Right atrium auricular region (tissue), 2 donors: ENCODE measurements around the gene TENT4B. TPM values are rescaled to one million over a fixed set of nuclear protein-coding genes. Genes with fewer than 3 reads are reported as not detected.
"Not testable (repeated sequence)": the region's sequence is repeated elsewhere in the genome, so short reads cannot be mapped to it uniquely, and the experiment has no call there.

Source experiments
- DNase-seq: peaks from one replicate; pipeline ENCODE4 v3.0.0-alpha.2; 2019; ENCODE audit warnings: low spot score
- H3K27ac ChIP-seq, 2 donors: fragments of 200-600 bp; sonication (generic); 1 replicate in 1 of 2; 2 replicates in 1 of 2; pipeline ENCODE4 v1.5.1; 2016 to 2019
- H3K27me3 ChIP-seq, 2 donors: fragments of 200-600 bp; sonication (generic); one replicate each; pipeline versions ENCODE4 v1.5.1 to v1.6.0; 2017 to 2019
- H3K36me3 ChIP-seq: fragments of 200-600 bp; sonication (generic); one replicate; pipeline ENCODE4 v1.5.1; 2016
- H3K4me1 ChIP-seq, 2 donors: fragments of 200-600 bp; sonication (generic); one replicate each; pipeline versions ENCODE4 v1.5.1 to v1.6.0; 2017 to 2019
- H3K4me3 ChIP-seq, 2 donors: fragments of 200-600 bp; sonication (generic); 1 replicate in 1 of 2; 2 replicates in 1 of 2; pipeline ENCODE4 v1.5.1; 2017 to 2019; ENCODE audit warnings: mild to moderate bottlenecking in 1 of 2, moderate library complexity in 1 of 2
- H3K9me3 ChIP-seq, 2 donors: fragments of 200-600 bp; sonication (generic); one replicate each; pipeline ENCODE4 v1.5.1; 2019
- total RNA-seq, 2 donors: library from RNA; depleted of rRNA; stranded (reverse); fragments of >200 nt; gene quantifications; one replicate each; pipeline ENCODE4 v1.1.0, GENCODE V29; 2016
- TF ChIP-seq, protein P1 (sequence below), 2 donors: fragments of 200-600 bp; sonication (generic); IDR thresholded peaks; one replicate each; pipeline ENCODE4 v1.5.1; 2019; ENCODE audit warnings: antibody characterized with exemption in 2 of 2

Gene TENT4B
- total RNA-seq, 2 donors from 2014 or later: 5.0 to 6.1 TPM

DNA sequence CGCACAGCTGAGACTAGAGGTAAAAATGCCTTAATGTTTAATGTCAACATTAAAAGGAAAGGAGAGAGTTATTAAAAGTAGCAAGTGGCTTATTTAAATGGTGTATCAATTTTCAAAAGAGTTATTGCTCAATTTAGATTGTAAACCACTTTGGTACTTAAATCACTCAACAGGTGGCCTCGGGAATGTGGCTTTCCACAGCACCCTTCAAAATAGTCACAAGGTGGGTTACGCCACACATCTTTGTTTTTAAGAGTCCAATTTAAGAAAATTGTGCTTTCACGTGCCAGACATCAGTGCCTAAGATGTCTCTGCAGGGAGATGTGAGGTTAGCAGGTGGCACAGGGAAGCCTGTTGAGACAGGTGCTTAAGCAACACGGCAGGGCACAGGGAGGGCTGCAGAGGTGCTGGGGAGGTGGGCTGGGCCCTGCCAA, 85.8 kb downstream of the TENT4B start:
- Histone ChIP-seq H3K4me3 (no peak overlapping the region), H3K36me3 (no peaks in the 10 kb centered on the region), H3K27ac (no peak overlapping the region), H3K4me1 (no peaks in the 10 kb centered on the region), H3K27me3 (no peaks in the 10 kb centered on the region), H3K9me3 (no peaks in the 10 kb centered on the region)
- TF ChIP-seq, protein P1, sequence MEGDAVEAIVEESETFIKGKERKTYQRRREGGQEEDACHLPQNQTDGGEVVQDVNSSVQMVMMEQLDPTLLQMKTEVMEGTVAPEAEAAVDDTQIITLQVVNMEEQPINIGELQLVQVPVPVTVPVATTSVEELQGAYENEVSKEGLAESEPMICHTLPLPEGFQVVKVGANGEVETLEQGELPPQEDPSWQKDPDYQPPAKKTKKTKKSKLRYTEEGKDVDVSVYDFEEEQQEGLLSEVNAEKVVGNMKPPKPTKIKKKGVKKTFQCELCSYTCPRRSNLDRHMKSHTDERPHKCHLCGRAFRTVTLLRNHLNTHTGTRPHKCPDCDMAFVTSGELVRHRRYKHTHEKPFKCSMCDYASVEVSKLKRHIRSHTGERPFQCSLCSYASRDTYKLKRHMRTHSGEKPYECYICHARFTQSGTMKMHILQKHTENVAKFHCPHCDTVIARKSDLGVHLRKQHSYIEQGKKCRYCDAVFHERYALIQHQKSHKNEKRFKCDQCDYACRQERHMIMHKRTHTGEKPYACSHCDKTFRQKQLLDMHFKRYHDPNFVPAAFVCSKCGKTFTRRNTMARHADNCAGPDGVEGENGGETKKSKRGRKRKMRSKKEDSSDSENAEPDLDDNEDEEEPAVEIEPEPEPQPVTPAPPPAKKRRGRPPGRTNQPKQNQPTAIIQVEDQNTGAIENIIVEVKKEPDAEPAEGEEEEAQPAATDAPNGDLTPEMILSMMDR (IDR thresholded peaks at IDR 0.05): no peak
- DNase-seq: no peak

DNA sequence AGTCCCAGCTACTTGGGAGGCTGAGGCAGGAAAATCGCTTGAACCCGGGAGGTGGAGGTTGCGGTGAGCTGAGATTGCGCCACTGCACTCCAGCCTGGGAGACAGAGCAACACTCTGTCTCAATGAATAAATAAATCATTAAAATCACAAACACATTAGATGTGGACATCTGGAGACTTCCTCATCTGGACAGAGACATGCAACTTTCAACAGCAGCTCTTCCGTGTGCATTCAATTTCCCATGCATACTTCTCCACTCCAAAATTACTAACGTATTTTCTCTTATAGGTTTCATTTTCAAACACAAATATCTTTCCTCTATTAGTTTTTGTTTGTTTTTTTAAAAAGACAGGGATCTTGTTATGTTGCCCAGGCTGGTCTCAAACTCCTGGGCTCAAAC, 89.9 kb downstream of the TENT4B start:
- not testable (repeated sequence) for DNase-seq, H3K27ac ChIP-seq, H3K9me3 ChIP-seq, H3K4me3 ChIP-seq, H3K27me3 ChIP-seq, H3K36me3 ChIP-seq
- H3K4me1 ChIP-seq: peaks cover 0 to 20% of the 10 kb centered on the region in 2 donors

DNA sequence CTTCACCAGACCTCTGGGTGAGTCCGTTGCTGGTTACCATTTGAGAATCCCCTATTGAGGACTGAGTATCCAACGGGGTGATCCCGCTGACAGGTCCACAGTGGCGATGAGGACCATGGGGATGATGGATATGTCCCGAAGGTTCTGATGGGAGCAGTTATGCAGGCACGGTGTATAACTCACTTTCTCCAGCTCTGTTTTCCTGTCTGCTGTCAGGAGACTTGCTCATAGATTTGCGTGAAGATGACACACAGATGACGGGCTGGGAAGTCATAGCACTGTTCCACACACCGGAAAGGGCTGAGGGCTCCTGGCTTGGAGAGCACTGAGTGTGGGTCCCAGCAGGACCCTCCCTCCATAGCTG, 91.0 kb downstream of the TENT4B start:
- no peak overlapping the region for H3K4me3 ChIP-seq

DNA sequence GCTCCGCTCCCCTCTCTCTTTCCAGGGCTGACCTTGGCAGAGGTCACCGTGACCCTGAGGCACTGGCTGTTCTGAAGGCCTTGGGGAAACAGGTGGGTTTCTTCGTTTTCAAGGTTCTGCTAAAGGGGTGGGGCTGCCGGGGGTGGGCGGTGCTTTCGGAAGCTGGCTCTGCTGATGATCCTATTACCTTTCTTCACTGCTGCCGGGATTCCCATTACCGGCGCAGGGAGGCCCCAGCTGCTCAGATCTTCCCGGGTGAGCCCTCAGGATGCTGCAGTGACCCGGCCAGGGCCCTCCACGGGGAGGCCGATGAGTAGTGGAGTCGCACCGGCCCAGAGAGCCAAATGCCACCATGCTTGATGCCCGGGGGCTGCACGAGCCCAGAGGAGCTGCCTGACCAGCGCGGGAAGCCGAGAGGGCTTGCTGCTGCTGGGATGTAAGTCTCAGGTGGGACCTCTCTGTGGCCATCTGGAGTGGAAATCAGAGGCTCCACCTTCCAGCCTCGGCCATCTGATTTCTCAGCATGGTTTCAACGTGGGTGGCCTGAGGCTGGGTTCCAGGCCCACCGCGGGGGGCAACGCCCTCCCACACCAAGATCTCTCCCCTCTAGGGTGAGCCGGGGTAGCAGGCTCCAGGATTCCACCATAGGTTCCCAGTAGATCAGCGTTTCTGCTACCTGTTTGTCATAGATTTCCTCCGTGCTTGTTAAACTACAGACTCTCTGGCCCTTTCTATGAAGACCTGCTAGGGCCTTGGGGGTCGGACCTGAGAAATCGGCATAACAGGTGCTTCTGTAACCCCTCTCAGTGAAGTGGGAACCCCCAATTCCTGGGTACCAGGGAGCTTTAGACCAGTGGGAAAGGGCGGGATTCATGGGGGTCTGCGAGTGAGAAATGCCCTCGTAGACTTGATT, 91.7 kb downstream of the TENT4B start:
- no peaks in the 10 kb centered on the region for H3K27me3 ChIP-seq
- TF ChIP-seq, protein P1 (IDR thresholded peaks at IDR 0.05): no peak
- DNase-seq: no peak
- H3K4me1 ChIP-seq: peaks cover 0 to 20% of the 10 kb centered on the region in 2 donors
- H3K9me3 ChIP-seq: no peaks in the 10 kb centered on the region
- H3K4me3 ChIP-seq: peak overlapping the region in 1 of 2 donors; percentile 69
- no peaks in the 10 kb centered on the region for H3K36me3 ChIP-seq
- H3K27ac ChIP-seq: no peak overlapping the region

More for the DNA sequence above, 91.0 kb downstream of the TENT4B start:
- Histone ChIP-seq H3K4me1 (peaks cover 0 to 20% of the 10 kb centered on the region in 2 donors), H3K36me3 (no peaks in the 10 kb centered on the region), H3K27ac (no peak overlapping the region), H3K27me3 (no peaks in the 10 kb centered on the region), H3K9me3 (no peaks in the 10 kb centered on the region)
- TF ChIP-seq, protein P1 (IDR thresholded peaks at IDR 0.05): no peak
- no peak for DNase-seq

DNA sequence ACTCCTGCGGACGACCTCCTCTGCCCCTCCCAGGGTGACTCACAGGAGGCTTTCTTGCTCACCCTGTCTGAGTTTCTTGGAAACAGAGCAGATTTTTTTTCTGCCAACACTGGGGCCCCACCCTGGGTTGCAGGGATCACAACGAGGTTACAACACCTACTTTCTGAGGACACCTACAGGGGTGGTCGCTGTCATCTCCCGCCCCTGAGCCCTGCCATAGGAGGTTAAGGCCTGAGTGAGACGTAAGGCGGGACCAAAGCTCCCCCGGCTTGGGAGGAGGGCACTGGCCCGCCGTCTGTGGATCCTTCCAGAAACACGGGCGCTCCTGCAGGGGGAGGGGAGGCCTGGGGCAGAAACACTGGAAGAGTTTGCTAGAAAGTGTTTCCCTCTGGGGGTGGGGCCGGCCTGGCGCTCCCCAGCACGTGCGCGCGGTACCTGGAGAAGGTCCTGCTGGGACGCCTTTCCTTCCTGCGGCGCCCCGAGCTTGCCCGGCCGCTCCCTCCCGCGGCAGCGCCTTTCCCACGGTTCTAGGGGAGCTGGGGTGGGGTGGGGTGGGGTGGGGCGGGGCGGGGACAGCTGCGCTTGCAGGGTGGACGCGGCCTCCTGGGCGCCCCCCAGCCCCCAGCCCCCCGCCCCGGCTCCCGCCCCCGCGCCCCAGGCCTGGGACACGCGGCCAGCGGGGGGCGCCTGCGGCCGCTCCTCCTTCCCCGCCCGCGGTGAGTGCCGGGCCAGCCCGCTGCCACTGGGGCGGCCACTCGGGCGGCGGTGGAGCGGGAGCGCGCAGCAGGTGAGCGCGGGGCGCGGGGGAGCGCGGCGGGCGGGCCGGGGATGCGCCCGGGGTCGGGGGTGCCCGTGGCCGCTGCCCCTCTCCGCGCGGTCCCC, 92.6 kb downstream of the TENT4B start:
- Histone ChIP-seq H3K27ac (peak overlapping the region in 1 of 2 donors; percentile 43), H3K9me3 (no peaks in the 10 kb centered on the region), H3K4me3 (peak overlapping the region; percentile 58 to 69), H3K36me3 (no peaks in the 10 kb centered on the region), H3K4me1 (peaks cover 0 to 20% of the 10 kb centered on the region in 2 donors), H3K27me3 (no peaks in the 10 kb centered on the region)
- peak; percentile 84 for DNase-seq
- TF ChIP-seq, protein P1 (IDR thresholded peaks at IDR 0.05): peak; percentile 40 to 50
